ENCODE results near the gene CLCNKB. TPM values are rescaled to one million over a fixed set of nuclear protein-coding genes. Genes with fewer than 3 reads are reported as not detected.
"Not testable (repeated sequence)": the region's sequence is repeated elsewhere in the genome, so short reads cannot be mapped to it uniquely, and the experiment has no call there.

Gene CLCNKB
- total RNA-seq, 1 donor from 2014 or later: 0.60 TPM

- DNase-seq (ENCODE audit: low read depth): not testable (repeated sequence)
Observed at GRCh38 chr1:16058394-16059120, 15.0 kb downstream of the CLCNKB start.

GRCh38 chr1:16061266-16061665 lies 17.7 kb downstream of the CLCNKB start:
- no peak for DNase-seq (ENCODE audit: low read depth)

DNA sequence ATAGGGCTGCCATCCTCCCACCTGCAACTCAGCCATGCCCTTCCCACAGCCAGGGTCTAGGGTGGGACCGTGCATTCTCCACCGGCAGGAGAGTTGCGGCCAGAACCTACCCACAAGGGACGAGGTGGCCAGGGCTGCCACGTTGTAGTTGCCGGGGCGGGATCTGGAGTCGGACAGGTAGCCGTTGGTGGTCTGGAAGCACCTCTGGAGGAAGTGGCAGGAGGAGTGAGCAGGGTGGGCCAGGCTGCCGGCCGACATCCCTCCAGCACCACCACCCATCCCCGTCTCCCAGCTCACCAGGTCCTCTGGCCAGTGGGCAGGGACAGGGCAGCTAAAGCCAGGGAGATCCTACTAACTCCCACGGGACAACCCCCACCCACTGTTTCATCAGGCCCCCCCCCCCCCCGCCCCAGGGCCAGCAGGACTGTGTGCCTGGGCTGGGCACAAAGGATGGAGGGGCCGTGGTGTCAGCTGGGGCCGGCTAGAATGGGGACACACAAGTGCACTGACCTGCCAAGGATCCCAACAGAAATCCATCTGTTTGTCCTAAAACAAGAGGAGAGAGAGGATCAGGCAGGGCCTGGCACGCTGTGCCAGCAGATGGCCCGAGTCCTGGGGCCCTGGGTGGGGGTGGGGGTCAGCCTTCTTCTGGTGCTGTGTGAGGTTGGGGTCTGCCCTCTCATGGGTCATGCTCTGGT lies 18.6 kb downstream of the CLCNKB start:
- not testable (repeated sequence) for DNase-seq (ENCODE audit: low read depth)

GRCh38 chr1:16062687-16063075 lies 19.1 kb downstream of the CLCNKB start:
- DNase-seq (ENCODE audit: low read depth): not testable (repeated sequence)

DNA sequence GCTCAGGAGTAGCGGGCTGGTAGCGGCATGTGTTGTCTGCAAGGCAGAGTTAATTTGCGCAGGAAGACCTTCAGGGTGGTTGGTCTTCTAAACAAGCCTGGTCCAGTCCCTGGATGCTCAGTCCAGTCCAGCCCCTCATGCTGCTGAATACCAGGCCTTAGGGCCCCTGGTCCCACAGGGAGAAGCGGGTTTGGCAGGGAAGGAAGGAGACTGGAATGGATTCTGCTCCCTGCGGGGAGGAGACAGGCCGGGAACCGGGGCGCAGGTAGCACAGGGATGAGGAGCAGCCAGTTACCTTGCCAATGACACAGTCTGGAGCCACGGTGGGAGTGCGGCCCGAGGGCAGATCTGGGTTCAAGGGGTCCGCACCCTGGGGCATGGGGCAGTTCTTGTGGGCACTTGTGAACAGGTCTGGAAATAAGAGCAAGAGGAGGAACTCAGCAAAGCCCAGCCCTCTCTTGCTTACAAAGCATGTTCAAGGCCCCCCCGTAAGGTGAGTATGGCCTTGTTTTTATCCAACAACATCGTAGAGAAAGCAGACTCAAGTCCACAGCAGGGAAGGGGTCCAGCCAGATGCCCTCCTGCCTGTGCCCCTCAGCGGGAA lies 19.7 kb downstream of the CLCNKB start:
- DNase-seq (ENCODE audit: low read depth): no peak

DNA sequence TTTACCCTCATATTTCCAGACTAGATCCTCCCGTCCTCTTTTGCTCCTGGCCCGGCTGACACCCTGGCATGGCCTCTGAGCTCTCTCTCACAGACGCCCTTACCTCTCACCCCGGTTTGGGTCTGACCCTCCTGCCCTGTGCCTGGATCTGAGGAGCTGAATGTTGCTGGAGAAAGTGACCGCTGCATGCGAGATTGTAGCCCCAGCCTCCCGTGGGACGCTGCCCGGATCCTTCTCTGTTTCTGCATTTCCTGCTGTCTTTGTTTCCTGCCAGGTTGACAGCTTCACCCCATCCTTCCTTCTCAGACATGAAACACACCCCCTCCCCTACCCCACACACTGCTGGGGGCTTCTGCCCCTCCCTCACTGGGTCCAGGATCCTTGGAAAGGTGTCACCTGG lies 20.3 kb downstream of the CLCNKB start:
- no peak for DNase-seq (ENCODE audit: low read depth)

DNA sequence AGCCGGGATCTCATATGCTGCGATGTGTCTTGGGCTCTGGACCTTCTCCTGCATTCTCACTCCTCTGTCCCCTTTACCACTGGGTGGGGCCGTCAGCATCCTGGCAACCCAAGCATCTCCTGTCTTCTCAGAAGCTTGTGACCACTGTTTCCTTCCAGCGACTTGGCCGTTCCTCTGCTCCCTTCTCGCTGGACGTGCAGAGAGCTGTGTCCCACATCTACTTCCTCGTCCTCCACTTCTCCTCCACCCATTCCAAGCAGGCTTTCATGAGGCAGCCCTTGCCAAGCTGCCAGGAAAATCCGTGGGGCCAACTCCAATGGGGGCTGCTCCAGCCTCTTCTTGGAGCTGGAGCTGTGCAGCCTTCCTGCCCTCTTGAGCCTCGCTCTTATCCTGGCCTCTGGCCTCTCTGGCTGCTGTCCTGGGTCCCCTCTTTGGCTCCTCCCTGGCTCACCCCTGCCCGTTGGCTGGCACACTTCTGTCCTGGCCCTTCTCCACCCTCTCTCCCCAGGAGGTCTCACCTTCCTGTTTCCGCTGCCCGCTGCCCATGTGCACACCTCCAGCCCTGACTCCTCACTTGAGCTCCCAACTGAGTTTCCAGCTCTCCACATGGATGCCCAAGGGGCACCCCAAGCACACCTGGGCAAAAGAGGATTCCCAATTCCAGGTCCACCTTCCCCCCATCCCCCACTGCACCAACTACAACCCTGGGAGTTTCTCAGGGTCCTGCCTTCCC lies 21.1 kb downstream of the CLCNKB start:
- no peak for DNase-seq (ENCODE audit: low read depth)

GRCh38 chr1:16065269-16065576 lies 21.6 kb downstream of the CLCNKB start:
- no peak for DNase-seq (ENCODE audit: low read depth)

GRCh38 chr1:16066245-16066644 lies 22.7 kb downstream of the CLCNKB start:
- DNase-seq (ENCODE audit: low read depth): no peak

DNA sequence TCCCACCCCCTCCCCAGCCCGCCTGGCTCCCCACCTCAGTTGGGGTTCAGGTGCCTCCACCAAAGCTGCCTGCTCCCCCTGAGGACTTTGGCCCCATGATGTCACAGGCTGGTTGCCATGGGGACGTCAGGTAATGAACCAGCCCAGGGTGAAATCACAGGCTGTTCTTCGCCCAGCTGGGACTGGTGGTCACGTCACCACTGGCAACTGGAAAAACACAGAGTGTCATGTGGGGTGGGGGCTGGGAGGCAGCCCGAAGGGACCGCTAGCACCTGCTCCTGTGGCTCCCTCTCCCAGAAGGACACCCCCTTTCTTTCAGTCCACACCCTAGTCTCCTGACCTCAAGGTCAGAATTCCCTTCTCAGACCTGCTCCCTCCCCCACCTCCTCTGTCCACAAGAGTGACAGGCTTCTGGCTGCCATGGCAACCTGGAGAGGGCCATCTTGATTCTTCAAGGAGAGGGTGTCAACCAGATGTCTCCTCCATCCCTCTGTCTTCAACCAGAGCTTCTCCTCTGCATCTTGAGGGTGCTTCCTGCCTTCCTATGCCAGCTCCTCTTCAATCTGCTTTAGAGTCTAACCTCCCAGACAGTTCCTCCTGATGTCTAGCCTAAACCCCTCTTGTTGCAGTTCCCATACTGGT lies 23.7 kb downstream of the CLCNKB start:
- DNase-seq (ENCODE audit: low read depth): peak; percentile 85

DNA sequence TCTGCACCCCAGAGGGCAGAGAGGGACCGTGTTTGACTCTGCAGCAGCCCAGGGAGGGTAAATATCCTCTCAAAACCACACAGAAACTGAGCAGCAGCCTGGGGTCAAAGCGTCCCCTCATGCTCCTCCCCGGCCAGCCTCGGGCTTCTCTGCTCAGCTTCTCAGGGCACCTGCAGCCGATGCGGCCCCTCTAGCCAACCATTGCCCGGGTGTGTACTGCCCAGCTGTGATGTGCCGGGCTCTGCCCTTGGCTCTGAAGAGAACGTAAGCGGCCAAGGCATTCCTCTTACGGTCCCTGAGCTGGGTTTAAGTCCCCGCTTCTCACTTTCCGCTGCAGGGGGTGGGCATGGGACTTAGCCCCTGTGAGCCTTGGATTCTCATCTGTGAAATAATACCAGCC lies 24.4 kb downstream of the CLCNKB start:
- DNase-seq (ENCODE audit: low read depth): no peak

GRCh38 chr1:16068356-16069270 lies 25.0 kb downstream of the CLCNKB start:
- peak; percentile 56 for DNase-seq (ENCODE audit: low read depth)

DNA sequence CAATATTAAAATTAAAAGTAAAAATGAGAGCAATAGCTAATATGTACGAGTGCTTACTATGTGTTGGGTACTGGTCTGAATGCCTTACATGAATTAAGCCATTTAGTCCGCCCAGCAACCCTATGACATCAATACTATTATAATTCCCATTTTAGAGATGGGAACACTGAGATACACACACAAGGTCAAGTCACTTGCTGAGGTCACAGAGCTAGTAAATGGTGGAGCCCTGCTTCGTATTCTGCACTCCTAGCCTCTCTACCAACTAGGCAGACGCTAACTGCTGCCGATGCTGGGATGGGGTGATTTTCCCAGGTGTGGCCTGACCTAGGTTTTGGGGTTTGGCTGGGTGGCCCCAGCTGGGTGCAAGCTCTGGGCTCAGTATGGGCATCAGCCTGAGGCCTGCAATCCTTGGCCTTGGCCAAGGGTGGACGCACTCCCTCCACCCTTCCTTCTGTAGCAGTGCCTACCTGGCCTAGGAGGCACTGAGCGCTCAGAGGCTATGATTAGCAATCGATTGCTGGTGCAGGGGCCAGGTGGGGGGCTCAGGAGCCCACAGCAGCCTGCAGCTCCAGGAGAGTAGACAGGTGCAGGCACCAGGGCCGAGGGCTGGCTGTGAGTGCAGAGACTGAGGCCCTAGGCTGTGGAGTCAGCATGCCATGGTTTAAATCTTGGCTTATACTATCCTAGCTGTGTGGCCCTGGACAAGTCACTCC lies 27.2 kb downstream of the CLCNKB start:
- no peak for DNase-seq (ENCODE audit: low read depth)

- no peak for DNase-seq (ENCODE audit: low read depth)
Observed at GRCh38 chr1:16071614-16072013, 28.0 kb downstream of the CLCNKB start.

DNA sequence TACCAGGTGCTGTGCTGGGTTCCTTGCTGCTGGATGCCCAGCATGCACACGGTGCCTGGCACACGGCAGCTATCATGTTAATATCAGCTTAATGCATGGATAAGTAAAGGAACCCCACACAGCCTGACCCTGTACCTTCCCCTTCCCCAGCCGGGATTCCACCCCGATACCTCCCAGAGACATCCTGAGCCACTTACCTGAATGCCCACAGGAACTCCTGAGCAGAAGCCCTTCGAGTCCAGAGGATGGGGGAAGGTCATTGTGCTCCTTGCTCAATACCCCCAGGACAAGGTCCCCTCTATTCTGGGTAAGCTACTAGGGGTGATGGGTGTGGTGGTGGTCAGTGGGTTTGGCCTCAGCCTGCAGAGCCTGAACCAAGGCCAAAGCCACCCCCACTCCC lies 28.5 kb downstream of the CLCNKB start:
- no peak for DNase-seq (ENCODE audit: low read depth)

DNA sequence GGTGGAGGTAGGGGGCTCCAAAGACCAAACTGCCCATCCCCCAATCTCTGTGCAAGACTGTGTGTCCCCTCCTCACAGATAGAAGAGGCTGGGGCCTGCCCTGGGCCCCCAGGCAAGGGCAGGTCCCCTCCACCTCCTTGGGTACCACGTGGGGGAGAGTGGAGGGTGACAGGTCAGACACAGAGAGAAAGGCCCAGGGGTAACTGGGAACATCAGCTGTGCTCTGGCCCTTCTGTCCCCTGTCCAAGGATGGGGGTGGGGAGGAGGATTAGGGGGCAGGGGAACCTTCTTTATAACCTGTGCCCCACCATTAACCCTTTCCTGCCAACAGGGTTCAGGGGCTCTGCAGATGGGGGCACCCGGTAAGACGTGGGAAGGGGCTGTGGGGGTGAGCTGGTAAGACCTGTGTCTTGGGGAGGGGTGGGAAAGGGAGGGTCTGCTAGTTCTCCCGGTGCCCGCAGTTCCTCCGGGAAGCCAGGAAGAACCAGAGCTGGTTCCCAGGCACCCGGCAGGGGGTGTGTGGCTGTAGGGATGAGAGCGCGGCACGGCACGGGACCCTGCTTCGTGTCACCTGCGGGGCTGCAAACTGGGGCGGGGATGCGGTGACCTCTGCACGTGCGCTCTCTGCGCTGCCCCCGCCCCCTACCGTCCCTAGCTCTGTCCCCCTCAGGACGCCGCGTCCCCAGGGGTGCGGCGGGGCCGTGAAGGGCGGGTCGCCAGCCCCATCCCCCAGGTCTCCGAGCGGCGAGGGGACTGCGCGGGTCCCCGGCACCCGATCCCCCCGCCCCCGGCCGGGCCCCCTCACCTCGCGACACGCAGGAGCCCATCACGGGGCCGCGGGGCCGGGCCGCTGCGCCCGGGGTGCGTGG lies 29.3 kb downstream of the CLCNKB start:
- DNase-seq (ENCODE audit: low read depth): no peak

GRCh38 chr1:16073490-16074119 lies 30.0 kb downstream of the CLCNKB start, which contains the start of gene FAM131C:
FAM131C (minus strand) TSS chr1:16073651; CDS start chr1:16073442, 209 bp downstream.
- DNase-seq (ENCODE audit: low read depth): no peak

DNA sequence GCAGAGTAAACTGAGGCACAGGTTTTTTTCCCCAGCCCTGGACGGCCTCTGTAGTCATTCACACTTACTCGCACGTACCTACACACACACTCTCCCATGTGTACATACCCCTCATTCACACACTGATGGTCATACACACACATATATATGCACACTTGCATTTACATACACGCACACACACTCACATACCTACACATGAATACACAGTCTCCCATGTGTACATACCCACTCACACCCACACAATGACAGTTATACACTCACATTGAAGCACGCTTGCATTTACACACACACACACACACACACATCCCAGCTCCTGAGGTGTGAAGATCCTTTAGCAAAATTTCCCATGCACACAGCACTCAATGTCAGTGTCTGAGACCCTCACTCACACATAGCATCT lies 30.6 kb downstream of the CLCNKB start:
- no peak for DNase-seq (ENCODE audit: low read depth)
